Esophagus squamous epithelium (tissue), 4 donors: Measurements from ENCODE around the gene GREB1.

Source experiments
- CTCF ChIP-seq, 6 experiments: fragments of 450-650 bp in 4 of 6; fragments of 200-600 bp in 2 of 6; sonication (generic) in 2 of 6; IDR thresholded peaks; one replicate each; pipeline ENCODE4 v1.5.1; 2016 to 2019; ENCODE audit warnings: antibody characterized with exemption in 6 of 6, mild to moderate bottlenecking in 4 of 6, moderate library complexity in 4 of 6
- POLR2A ChIP-seq, 4 donors: fragments of 450-650 bp; IDR thresholded peaks; one replicate each; pipeline ENCODE4 v1.6.1; 2017; ENCODE audit warnings: antibody characterized with exemption in 4 of 4, mild to moderate bottlenecking in 4 of 4, moderate library complexity in 3 of 4

- TF ChIP-seq POLR2A (IDR thresholded peaks at IDR 0.05) (no peak), CTCF (IDR thresholded peaks at IDR 0.05) (no peak)
Observed at GRCh38 chr2:11663427-11663826, 129.6 kb downstream of the GREB1 start.
